ENCODE results near the gene LMX1B.

DNA sequence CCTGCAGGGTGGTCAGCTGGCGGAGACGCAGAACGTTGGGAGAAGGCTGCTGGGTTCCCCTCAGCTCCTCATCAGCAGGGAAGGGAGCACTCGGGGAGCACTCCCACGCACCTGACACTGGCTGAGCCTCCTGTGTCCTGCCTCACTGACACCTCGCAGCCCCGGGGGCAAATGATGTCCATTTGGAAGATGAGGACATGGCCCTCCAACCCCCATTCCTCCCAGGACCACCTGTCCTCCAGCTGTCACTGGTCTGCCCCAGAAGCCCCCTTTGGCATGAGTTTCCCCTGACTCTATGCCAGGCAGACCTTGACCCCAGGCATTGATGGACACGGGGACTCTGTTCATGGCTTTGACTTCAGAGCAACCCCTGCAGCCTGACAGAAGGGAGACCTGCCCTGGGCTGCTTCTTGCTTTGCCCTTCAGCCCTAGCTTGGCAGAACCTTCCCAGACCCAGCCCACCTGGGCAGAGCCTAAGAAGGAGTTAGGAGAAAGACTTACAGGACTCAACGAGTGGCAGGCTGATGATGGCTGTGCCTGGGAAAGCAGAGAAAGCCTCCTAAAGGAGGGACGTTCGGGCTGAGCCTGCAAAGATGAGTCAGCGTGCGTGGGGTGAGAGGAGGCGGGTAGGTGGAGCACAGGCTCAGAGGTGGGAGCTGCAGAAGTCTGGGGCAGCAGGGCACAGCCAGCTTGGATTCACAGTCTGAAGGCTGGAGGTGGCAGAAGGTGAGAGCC, 90.6 kb downstream of the LMX1B start:
- TF ChIP-seq EZH2 (IDR thresholded peaks at IDR 0.05; ENCODE audit: borderline replicate concordance, low read length): no peak
- TF ChIP-seq, protein P1, sequence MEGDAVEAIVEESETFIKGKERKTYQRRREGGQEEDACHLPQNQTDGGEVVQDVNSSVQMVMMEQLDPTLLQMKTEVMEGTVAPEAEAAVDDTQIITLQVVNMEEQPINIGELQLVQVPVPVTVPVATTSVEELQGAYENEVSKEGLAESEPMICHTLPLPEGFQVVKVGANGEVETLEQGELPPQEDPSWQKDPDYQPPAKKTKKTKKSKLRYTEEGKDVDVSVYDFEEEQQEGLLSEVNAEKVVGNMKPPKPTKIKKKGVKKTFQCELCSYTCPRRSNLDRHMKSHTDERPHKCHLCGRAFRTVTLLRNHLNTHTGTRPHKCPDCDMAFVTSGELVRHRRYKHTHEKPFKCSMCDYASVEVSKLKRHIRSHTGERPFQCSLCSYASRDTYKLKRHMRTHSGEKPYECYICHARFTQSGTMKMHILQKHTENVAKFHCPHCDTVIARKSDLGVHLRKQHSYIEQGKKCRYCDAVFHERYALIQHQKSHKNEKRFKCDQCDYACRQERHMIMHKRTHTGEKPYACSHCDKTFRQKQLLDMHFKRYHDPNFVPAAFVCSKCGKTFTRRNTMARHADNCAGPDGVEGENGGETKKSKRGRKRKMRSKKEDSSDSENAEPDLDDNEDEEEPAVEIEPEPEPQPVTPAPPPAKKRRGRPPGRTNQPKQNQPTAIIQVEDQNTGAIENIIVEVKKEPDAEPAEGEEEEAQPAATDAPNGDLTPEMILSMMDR (conservative IDR thresholded peaks at IDR 0.05 in 1 of 2, IDR thresholded peaks at IDR 0.05 in 1 of 2; ENCODE audit: extremely low read depth in 1 of 2, insufficient read depth in 1 of 2, low read depth in 1 of 2, low read length in 2 of 2): no peak

Measured in mammary epithelial cell (primary cell).